ENCODE results near the gene CYBRD1. TPM values are rescaled to one million over a fixed set of nuclear protein-coding genes. Genes with fewer than 3 reads are reported as not detected.

CYBRD1 gene
- total RNA-seq, 4 donors from 2014 or later: 201 to 603 (median 522) TPM

GRCh38 chr2:171547256-171547655 is 25.0 kb downstream of the CYBRD1 start:
- TF ChIP-seq, protein P1, sequence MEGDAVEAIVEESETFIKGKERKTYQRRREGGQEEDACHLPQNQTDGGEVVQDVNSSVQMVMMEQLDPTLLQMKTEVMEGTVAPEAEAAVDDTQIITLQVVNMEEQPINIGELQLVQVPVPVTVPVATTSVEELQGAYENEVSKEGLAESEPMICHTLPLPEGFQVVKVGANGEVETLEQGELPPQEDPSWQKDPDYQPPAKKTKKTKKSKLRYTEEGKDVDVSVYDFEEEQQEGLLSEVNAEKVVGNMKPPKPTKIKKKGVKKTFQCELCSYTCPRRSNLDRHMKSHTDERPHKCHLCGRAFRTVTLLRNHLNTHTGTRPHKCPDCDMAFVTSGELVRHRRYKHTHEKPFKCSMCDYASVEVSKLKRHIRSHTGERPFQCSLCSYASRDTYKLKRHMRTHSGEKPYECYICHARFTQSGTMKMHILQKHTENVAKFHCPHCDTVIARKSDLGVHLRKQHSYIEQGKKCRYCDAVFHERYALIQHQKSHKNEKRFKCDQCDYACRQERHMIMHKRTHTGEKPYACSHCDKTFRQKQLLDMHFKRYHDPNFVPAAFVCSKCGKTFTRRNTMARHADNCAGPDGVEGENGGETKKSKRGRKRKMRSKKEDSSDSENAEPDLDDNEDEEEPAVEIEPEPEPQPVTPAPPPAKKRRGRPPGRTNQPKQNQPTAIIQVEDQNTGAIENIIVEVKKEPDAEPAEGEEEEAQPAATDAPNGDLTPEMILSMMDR (IDR thresholded peaks at IDR 0.05; ENCODE audit: low read depth): no peak

GRCh38 chr2:171547720-171548119 is 25.4 kb downstream of the CYBRD1 start:
- TF ChIP-seq, protein P1 (IDR thresholded peaks at IDR 0.05; ENCODE audit: low read depth): no peak

GRCh38 chr2:171550613-171551012 is 28.3 kb downstream of the CYBRD1 start:
- TF ChIP-seq, protein P1 (IDR thresholded peaks at IDR 0.05; ENCODE audit: low read depth): no peak

DNA sequence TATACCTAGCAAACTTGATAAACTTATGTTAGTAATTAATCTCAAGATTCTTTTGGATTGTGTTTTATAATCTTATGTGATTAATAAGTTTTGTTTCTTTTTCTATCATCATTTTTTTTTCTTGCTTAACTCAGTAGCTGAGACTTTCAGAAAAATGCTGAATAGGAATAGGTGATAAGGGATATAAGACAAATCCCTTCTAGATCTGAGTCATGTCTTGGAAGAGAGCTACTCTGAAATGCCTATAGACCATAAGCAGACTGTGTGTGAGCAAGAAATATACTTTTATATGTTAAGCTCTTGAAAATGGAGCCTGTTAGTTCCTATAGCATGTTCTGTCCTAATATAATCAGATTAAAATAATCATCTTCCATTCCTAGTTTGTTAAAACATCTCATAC is 29.6 kb downstream of the CYBRD1 start:
- TF ChIP-seq, protein P1 (IDR thresholded peaks at IDR 0.05; ENCODE audit: low read depth): no peak

DNA sequence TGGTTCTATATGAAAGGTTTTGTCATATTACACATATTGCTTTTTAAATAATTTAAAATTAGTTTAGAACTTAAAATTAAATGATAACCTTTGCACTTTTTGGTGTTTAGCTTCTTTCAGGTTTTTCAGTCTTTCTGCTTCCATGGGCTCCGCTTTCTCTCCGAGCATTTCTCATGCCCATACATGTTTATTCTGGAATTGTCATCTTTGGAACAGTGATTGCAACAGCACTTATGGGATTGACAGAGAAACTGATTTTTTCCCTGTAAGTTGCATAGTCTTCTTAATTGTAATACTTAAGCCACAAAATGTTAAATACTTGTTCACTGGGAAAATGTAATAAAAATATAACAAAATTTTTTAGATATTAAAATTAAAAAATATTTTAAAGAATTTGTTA is 31.0 kb downstream of the CYBRD1 start:
- TF ChIP-seq, protein P1 (IDR thresholded peaks at IDR 0.05; ENCODE audit: low read depth): no peak

- TF ChIP-seq, protein P1 (IDR thresholded peaks at IDR 0.05; ENCODE audit: low read depth): no peak
Observed at GRCh38 chr2:171553858-171554257, 31.6 kb downstream of the CYBRD1 start.

DNA sequence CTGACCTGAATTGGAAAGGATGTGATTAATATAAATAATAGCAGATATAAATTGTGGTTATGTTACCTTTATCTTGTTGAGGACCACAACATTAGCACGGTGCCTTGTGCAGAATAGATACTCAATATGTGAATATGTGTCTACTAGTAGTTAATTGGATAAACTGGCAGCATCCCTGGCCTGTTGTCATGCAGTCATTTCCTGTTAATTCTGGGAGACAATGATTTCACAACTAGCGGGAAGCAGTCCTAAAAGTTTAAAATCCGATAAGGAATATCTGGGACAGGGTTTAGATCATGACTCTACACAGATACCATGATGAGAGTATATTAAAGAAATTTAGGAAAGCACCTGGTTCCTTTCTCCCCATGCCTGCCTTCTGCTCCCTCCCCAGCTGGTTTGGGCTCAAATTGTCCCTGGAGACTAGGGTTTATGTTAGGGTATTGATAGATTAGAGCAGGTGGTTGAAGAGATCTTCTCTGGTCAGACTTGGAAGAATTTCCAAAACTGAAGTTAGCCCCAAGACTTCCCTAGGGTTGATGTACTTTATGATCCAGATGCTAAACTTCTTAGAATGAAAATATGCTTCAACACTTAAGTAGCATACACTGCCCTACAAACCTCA is 32.8 kb downstream of the CYBRD1 start:
- TF ChIP-seq, protein P1 (IDR thresholded peaks at IDR 0.05; ENCODE audit: low read depth): no peak
